Loucy (cell line): ENCODE data around the gene SLC35B3.

Source experiments
- H2AFZ ChIP-seq: fragments of 200-600 bp; sonication (generic); 2 replicates; pipeline ENCODE4 v1.6.0; 2016; ENCODE audit warnings: antibody characterized with exemption, mild to moderate bottlenecking, low read length, moderate library complexity
- H3F3A ChIP-seq: fragments of 200-600 bp; 2 replicates; pipeline ENCODE4 v1.6.0; 2016; ENCODE audit warnings: antibody characterized with exemption, low read depth, mild to moderate bottlenecking
- H3K27me3 ChIP-seq: fragments of 200-600 bp; sonication (generic); 2 replicates; pipeline ENCODE4 v1.6.1; 2014; ENCODE audit warnings: low read length, mild to moderate bottlenecking; ENCODE audit not compliant: insufficient read depth, poor library complexity, severe bottlenecking
- H3K36me3 ChIP-seq: fragments of 200-600 bp; sonication (generic); 2 replicates; pipeline ENCODE4 v1.6.1; 2016; ENCODE audit warnings: low read length; ENCODE audit not compliant: insufficient read depth
- H3K4me1 ChIP-seq: fragments of 200-600 bp; sonication (generic); 2 replicates; pipeline ENCODE4 v1.5.1; 2014; ENCODE audit warnings: low read length, mild to moderate bottlenecking; ENCODE audit not compliant: insufficient read depth, poor library complexity, severe bottlenecking
- H3K4me2 ChIP-seq: fragments of 200-600 bp; sonication (generic); 2 replicates; pipeline ENCODE4 v1.6.0; 2014; ENCODE audit warnings: antibody characterized with exemption, low read length, low read depth, mild to moderate bottlenecking; ENCODE audit not compliant: poor library complexity, severe bottlenecking
- H3K4me3 ChIP-seq: fragments of 200-600 bp; sonication (generic); 2 replicates; pipeline ENCODE4 v1.5.1; 2014; ENCODE audit warnings: low read length, mild to moderate bottlenecking, mixed read lengths; ENCODE audit not compliant: poor library complexity, severe bottlenecking
- H3K79me2 ChIP-seq: fragments of 200-600 bp; sonication (generic); 2 replicates; pipeline ENCODE4 v1.6.1; 2014; ENCODE audit warnings: low read length; ENCODE audit not compliant: insufficient read depth
- H3K9ac ChIP-seq: fragments of 200-600 bp; sonication (generic); 2 replicates; pipeline ENCODE4 v1.6.0; 2014; ENCODE audit warnings: mild to moderate bottlenecking, low read depth, low read length, moderate library complexity; ENCODE audit not compliant: poor library complexity, severe bottlenecking
- H3K9me2 ChIP-seq: fragments of 200-600 bp; sonication (generic); replicated peaks from 2 replicates; pipeline ENCODE4 v1.6.1; 2016; ENCODE audit warnings: low read depth, low read length, mixed read lengths
- H3K9me3 ChIP-seq: fragments of 200-600 bp; sonication (generic); 2 replicates; pipeline ENCODE4 v1.6.1; 2014; ENCODE audit warnings: mild to moderate bottlenecking, antibody characterized with exemption, low read length, low read depth; ENCODE audit not compliant: insufficient read depth
- H4K20me1 ChIP-seq: fragments of 200-600 bp; sonication (generic); 2 replicates; pipeline ENCODE4 v1.6.0; 2014; ENCODE audit warnings: antibody characterized with exemption, low read length, mild to moderate bottlenecking; ENCODE audit not compliant: insufficient read depth, poor library complexity, severe bottlenecking
- EZH2phosphoT487 ChIP-seq: fragments of 200-600 bp; IDR thresholded peaks from 2 replicates; pipeline ENCODE4 v1.6.1; 2018; ENCODE audit warnings: antibody characterized with exemption, mild to moderate bottlenecking, moderate library complexity, borderline replicate concordance
- TF ChIP-seq, protein P1 (sequence below): fragments of 200-600 bp; sonication (generic); conservative IDR thresholded peaks from 2 replicates; pipeline ENCODE4 v1.5.1; 2014; ENCODE audit warnings: mild to moderate bottlenecking, antibody characterized with exemption, low read length

SLC35B3 gene

DNA sequence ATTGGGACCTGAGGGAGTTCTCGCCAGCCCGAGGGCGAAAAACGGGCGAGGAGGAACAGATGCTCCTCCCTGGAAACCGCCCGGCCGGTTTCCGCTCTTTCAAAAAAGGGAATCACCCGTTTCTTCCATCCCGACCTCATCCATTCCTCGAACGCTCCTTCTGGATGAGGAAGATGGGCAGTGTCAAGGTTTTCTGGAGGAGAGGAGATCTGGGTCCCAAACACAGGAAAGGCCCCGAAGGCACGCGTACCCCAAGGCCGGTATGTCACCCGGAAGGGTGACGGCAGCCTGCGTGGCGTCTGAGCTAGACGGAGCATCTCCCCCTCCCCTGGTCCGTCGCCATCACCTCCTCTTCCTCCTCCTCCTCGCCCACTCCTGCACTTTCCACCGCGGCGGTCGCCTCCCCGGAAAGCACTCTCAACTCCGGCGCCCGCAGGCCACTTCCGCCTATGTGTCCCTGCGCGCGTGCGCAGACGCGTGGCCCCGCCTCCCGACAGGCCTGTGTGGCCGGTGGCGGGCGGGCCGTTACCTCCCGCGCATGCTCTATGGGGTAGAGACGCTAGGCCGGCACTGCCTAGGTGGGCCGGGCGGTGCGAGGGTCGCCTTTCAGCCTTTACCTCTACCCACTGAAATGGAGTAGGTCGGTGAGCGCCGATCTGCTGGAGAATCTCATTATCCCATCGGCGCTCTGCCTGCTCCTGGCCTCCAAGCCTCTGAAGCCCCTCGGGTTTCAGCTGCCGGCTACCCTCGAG is at the start of gene SLC35B3:
Gene SLC35B3 (minus strand): TSS at position 453 of the 752 bp plus-strand sequence.
- Histone ChIP-seq H3K4me1 (peaks cover 24% of the 10 kb centered on the region), H3K9ac (peak within 1 kb of the TSS; percentile 92), H3K9me2 (no peaks in the 10 kb centered on the region), H3K4me2 (peak within 1 kb of the TSS; percentile 84), H3K9me3 (no peaks in the 10 kb centered on the region), H3K36me3 (no peaks in the 10 kb centered on the region), H4K20me1 (no peaks in the 10 kb centered on the region), H3F3A (no peaks in the 10 kb centered on the region), H3K79me2 (peaks cover 28% of the 10 kb centered on the region), H3K27me3 (peaks cover 6% of the 10 kb centered on the region), H2AFZ (peak within 1 kb of the TSS; percentile 87), H3K4me3 (peak within 1 kb of the TSS; percentile 92)
- TF ChIP-seq, protein P1, sequence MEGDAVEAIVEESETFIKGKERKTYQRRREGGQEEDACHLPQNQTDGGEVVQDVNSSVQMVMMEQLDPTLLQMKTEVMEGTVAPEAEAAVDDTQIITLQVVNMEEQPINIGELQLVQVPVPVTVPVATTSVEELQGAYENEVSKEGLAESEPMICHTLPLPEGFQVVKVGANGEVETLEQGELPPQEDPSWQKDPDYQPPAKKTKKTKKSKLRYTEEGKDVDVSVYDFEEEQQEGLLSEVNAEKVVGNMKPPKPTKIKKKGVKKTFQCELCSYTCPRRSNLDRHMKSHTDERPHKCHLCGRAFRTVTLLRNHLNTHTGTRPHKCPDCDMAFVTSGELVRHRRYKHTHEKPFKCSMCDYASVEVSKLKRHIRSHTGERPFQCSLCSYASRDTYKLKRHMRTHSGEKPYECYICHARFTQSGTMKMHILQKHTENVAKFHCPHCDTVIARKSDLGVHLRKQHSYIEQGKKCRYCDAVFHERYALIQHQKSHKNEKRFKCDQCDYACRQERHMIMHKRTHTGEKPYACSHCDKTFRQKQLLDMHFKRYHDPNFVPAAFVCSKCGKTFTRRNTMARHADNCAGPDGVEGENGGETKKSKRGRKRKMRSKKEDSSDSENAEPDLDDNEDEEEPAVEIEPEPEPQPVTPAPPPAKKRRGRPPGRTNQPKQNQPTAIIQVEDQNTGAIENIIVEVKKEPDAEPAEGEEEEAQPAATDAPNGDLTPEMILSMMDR: no peak
- TF ChIP-seq EZH2phosphoT487: no peak

DNA sequence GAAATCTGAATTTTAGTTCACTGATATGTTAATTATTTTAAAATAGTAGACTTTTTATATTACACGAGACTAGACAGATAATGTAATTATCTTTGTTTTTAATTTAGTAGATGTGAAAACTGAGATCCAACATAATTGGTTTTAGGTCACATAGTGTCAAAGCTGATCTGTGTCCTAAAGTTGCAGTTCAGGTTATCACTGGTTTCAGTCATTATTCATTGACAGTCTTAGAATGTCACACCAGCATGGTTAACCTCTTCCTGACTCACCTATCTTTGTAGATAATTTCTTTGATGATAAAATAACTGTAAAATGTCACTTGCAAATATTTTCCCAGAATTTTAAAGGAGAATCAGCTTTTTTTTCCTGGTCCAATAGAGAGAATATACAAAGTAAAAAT is 48.3 kb upstream of the SLC35B3 start:
- Histone ChIP-seq H3K9ac (no peak overlapping the region), H3K4me3 (no peak overlapping the region), H3F3A (no peaks in the 10 kb centered on the region), H3K4me1 (no peaks in the 10 kb centered on the region), H2AFZ (no peak overlapping the region), H3K9me3 (no peaks in the 10 kb centered on the region), H3K79me2 (no peaks in the 10 kb centered on the region), H3K27me3 (no peaks in the 10 kb centered on the region), H4K20me1 (no peaks in the 10 kb centered on the region), H3K36me3 (no peaks in the 10 kb centered on the region), H3K4me2 (no peak overlapping the region), H3K9me2 (no peaks in the 10 kb centered on the region)
- TF ChIP-seq, protein P1: no peak
- TF ChIP-seq EZH2phosphoT487: no peak

DNA sequence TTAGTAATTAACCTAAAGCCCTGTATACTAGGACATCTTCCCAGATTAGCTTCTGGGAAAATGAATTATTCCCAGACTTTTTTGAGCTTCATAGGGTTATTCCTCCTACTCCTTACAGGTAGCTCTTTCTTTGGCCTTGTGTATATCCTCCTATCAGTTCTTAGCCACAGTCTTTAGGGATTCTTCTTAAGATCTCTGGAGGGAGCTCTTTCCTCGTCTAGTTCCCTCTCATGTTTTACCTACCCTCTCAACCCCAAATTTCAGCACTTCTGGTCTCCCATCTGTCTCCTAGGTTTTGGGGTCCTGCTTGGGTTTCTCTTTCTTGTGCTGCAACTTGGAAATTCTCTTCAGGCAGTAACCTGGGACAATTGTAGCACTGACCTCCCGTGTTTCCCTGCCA is 46.4 kb upstream of the SLC35B3 start:
- Histone ChIP-seq H3K4me2 (no peak overlapping the region), H3K9me2 (no peaks in the 10 kb centered on the region), H3F3A (no peaks in the 10 kb centered on the region), H3K27me3 (no peaks in the 10 kb centered on the region), H3K4me1 (no peaks in the 10 kb centered on the region), H3K9ac (no peak overlapping the region), H2AFZ (no peak overlapping the region), H3K4me3 (no peak overlapping the region), H4K20me1 (no peaks in the 10 kb centered on the region), H3K9me3 (no peaks in the 10 kb centered on the region), H3K36me3 (no peaks in the 10 kb centered on the region), H3K79me2 (no peaks in the 10 kb centered on the region)
- no peak for TF ChIP-seq EZH2phosphoT487
- TF ChIP-seq, protein P1: peak; percentile 55
